Neural cell (in vitro differentiated cells): Measurements from ENCODE around the gene RETREG1. TPM values are rescaled to one million over a fixed set of nuclear protein-coding genes. Genes with fewer than 3 reads are reported as not detected.

Experiments
- H2AFZ ChIP-seq: fragments of 200-600, 300-800 bp; sonication (generic), shearing (Covaris generic); 2 replicates; pipeline ENCODE4 v1.6.0; 2014; ENCODE audit warnings: low read depth, mild to moderate bottlenecking, antibody characterized with exemption, low read length, moderate library complexity
- H3F3A ChIP-seq: fragments of 200-600 bp; shearing (Covaris generic); 2 replicates; pipeline ENCODE4 v1.6.1; 2016; ENCODE audit warnings: mild to moderate bottlenecking, moderate library complexity, mixed read lengths, antibody characterized with exemption, low read length; ENCODE audit not compliant: insufficient read depth, poor library complexity, severe bottlenecking
- H3K27ac ChIP-seq: fragments of 200-600, 300-800 bp; sonication (generic), shearing (Covaris generic); 2 replicates; pipeline ENCODE4 v1.5.1; 2014; ENCODE audit warnings: mild to moderate bottlenecking, low read length, moderate library complexity
- H3K27me3 ChIP-seq: fragments of 300-800, 200-600 bp; sonication (generic), shearing (Covaris generic); 2 replicates; pipeline ENCODE4 v1.6.0; 2014; ENCODE audit warnings: mild to moderate bottlenecking, low read depth, low read length, moderate library complexity; ENCODE audit not compliant: insufficient read depth
- H3K36me3 ChIP-seq: fragments of 300-800, 200-600 bp; sonication (generic), shearing (Covaris generic); 2 replicates; pipeline ENCODE4 v1.5.1; 2014; ENCODE audit warnings: mild to moderate bottlenecking, antibody characterized with exemption, low read length, moderate library complexity; ENCODE audit not compliant: insufficient read depth
- H3K4me2 ChIP-seq: fragments of 300-800, 200-600 bp; sonication (generic), shearing (Covaris generic); 2 replicates; pipeline ENCODE4 v1.6.0; 2014; ENCODE audit warnings: mild to moderate bottlenecking, low read length
- H3K4me3 ChIP-seq: fragments of 300-800, 200-600 bp; sonication (generic), shearing (Covaris generic); 2 replicates; pipeline ENCODE4 v1.5.1; 2014; ENCODE audit warnings: mild to moderate bottlenecking, low read length, moderate library complexity
- H3K79me2 ChIP-seq: fragments of 200-600 bp; shearing (Covaris generic); replicated peaks from 2 replicates; pipeline ENCODE4 v1.6.0; 2014; ENCODE audit warnings: mild to moderate bottlenecking, low read length, moderate library complexity; ENCODE audit not compliant: insufficient read depth
- H3K9ac ChIP-seq: fragments of 300-800, 200-600 bp; sonication (generic), shearing (Covaris generic); 2 replicates; pipeline ENCODE4 v1.6.1; 2016; ENCODE audit warnings: mild to moderate bottlenecking, low read length, mixed read lengths
- H3K9me2 ChIP-seq: fragments of 200-600 bp; shearing (Covaris generic); 2 replicates; pipeline ENCODE4 v1.6.1; 2016; ENCODE audit warnings: mild to moderate bottlenecking, low read length, mixed read lengths; ENCODE audit not compliant: insufficient read depth
- H3K9me3 ChIP-seq: fragments of 200-600, 300-800 bp; sonication (generic), shearing (Covaris generic); 2 replicates; pipeline ENCODE4 v1.6.1; 2016; ENCODE audit warnings: mild to moderate bottlenecking, mixed run types, low read length, moderate library complexity, mixed read lengths
- H4K20me1 ChIP-seq: fragments of 200-600 bp; shearing (Covaris generic); 2 replicates; pipeline ENCODE4 v1.6.1; 2016; ENCODE audit warnings: mild to moderate bottlenecking, mixed run types; ENCODE audit not compliant: insufficient read depth
- CTCF ChIP-seq: fragments of 450-650 bp; IDR thresholded peaks from 2 replicates; pipeline ENCODE4 v1.5.1; 2014; ENCODE audit warnings: antibody characterized with exemption, mild to moderate bottlenecking, moderate library complexity; ENCODE audit not compliant: poor library complexity, severe bottlenecking
- EP300 ChIP-seq: fragments of 450-650 bp; conservative IDR thresholded peaks from 2 replicates; pipeline ENCODE4 v1.6.1; 2014; ENCODE audit warnings: antibody characterized with exemption, mild to moderate bottlenecking, moderate library complexity; ENCODE audit not compliant: poor library complexity, severe bottlenecking
- EZH2 ChIP-seq: fragments of 200-600, 300-800 bp; shearing (Covaris generic), sonication (generic); IDR thresholded peaks from 2 replicates; pipeline ENCODE4 v1.6.1; 2014; ENCODE audit warnings: antibody characterized with exemption, low read length, borderline replicate concordance, mild to moderate bottlenecking; ENCODE audit not compliant: insufficient read depth, poor library complexity, severe bottlenecking
- MXI1 ChIP-seq: fragments of 450-650 bp; conservative IDR thresholded peaks from 2 replicates; pipeline ENCODE4 v1.6.1; 2014; ENCODE audit warnings: antibody characterized with exemption, mild to moderate bottlenecking; ENCODE audit not compliant: poor library complexity, severe bottlenecking
- POLR2AphosphoS5 ChIP-seq: IDR thresholded peaks from 2 replicates; pipeline ENCODE4 v1.6.1; 2012
- RAD21 ChIP-seq: fragments of 450-650 bp; conservative IDR thresholded peaks from 2 replicates; pipeline ENCODE4 v1.6.1; 2014; ENCODE audit warnings: antibody characterized with exemption, mild to moderate bottlenecking, moderate library complexity
- REST ChIP-seq: IDR thresholded peaks from 2 replicates; pipeline ENCODE4 v1.6.1; 2012; ENCODE audit warnings: borderline replicate concordance
- SMC3 ChIP-seq: fragments of 450-650 bp; conservative IDR thresholded peaks from 2 replicates; pipeline ENCODE4 v1.6.1; 2014; ENCODE audit warnings: antibody characterized with exemption, mild to moderate bottlenecking, moderate library complexity; ENCODE audit not compliant: poor library complexity
- TAF1 ChIP-seq: IDR thresholded peaks from 2 replicates; pipeline ENCODE4 v1.6.1; 2012; ENCODE audit warnings: low read depth
- polyA plus RNA-seq: library from polyadenylated mRNA; depleted of rRNA; stranded (reverse); fragments of >200 nt; gene quantifications from 2 replicates; pipeline ENCODE4 v1.2.3, GENCODE V29; 2014

RETREG1 gene
- polyA plus RNA-seq, 1 donor from 2014 or later: 25.4 TPM

- H2AFZ ChIP-seq: no peak overlapping the region
- H3K27me3 ChIP-seq: no peaks in the 10 kb centered on the region
- H3K27ac ChIP-seq: no peak overlapping the region
- no peak overlapping the region for H3K4me3 ChIP-seq
- no peaks in the 10 kb centered on the region for H3K9me3 ChIP-seq
- no peaks in the 10 kb centered on the region for H3F3A ChIP-seq
- H3K9ac ChIP-seq: no peak overlapping the region
- no peak overlapping the region for H3K4me2 ChIP-seq
- H3K79me2 ChIP-seq: no peaks in the 10 kb centered on the region
- no peak for TF ChIP-seq EZH2
- TF ChIP-seq RAD21: no peak
- TF ChIP-seq CTCF: no peak
- no peak for TF ChIP-seq EP300
- TF ChIP-seq REST: no peak
- no peak for TF ChIP-seq MXI1
- TF ChIP-seq TAF1: no peak
- TF ChIP-seq POLR2AphosphoS5: no peak
- TF ChIP-seq SMC3: no peak
- H3K36me3 ChIP-seq: no peaks in the 10 kb centered on the region
- no peaks in the 10 kb centered on the region for H4K20me1 ChIP-seq
- no peaks in the 10 kb centered on the region for H3K9me2 ChIP-seq
These were observed 68.0 kb downstream of the RETREG1 start for GRCh38 chr5:16548812-16549211.

GRCh38 chr5:16548115-16548514, 68.7 kb downstream of the RETREG1 start:
- Histone ChIP-seq H3K4me2 (no peak overlapping the region), H4K20me1 (no peaks in the 10 kb centered on the region), H3K36me3 (no peaks in the 10 kb centered on the region), H2AFZ (no peak overlapping the region), H3F3A (no peaks in the 10 kb centered on the region), H3K4me3 (no peak overlapping the region), H3K79me2 (no peaks in the 10 kb centered on the region), H3K27ac (no peak overlapping the region), H3K9ac (no peak overlapping the region), H3K27me3 (no peaks in the 10 kb centered on the region), H3K9me3 (no peaks in the 10 kb centered on the region), H3K9me2 (no peaks in the 10 kb centered on the region)
- TF ChIP-seq TAF1: no peak
- no peak for TF ChIP-seq MXI1
- TF ChIP-seq SMC3: no peak
- TF ChIP-seq POLR2AphosphoS5: no peak
- no peak for TF ChIP-seq RAD21
- TF ChIP-seq EZH2: no peak
- no peak for TF ChIP-seq EP300
- TF ChIP-seq REST: no peak
- no peak for TF ChIP-seq CTCF
